H54 (cell line): ENCODE data around the gene HYLS1.

Experiments
- DNase-seq: peaks from one replicate; pipeline ENCODE4 v3.0.0; 2011; ENCODE audit warnings: low spot score, mixed read lengths; ENCODE audit not compliant: insufficient read length
- FAIRE-seq: peaks from 3 replicates; lab custom pipeline; 2011; peaks lifted over from hg19 to GRCh38; lab: Jason Lieb, UNC
- POLR2A ChIP-seq: IDR thresholded peaks from 2 replicates; pipeline ENCODE4 v1.6.1; 2011; ENCODE audit warnings: low read depth, mild to moderate bottlenecking, low read length

HYLS1 gene

GRCh38 chr11:125933030-125933813, 45.8 kb downstream of the HYLS1 start:
- DNase-seq (no peak), FAIRE-seq (no peak)
- TF ChIP-seq POLR2A = no peak

- DNase-seq = no peak
- FAIRE-seq = no peak
- TF ChIP-seq POLR2A = no peak
Measured at GRCh38 chr11:125934473-125934872, 47.0 kb downstream of the HYLS1 start.

GRCh38 chr11:125935056-125935455, 47.6 kb downstream of the HYLS1 start:
- no peak for TF ChIP-seq POLR2A
- DNase-seq (no peak), FAIRE-seq (no peak)

GRCh38 chr11:125935618-125936199, 48.2 kb downstream of the HYLS1 start:
- DNase-seq (no peak), FAIRE-seq (no peak)
- no peak for TF ChIP-seq POLR2A

GRCh38 chr11:125938418-125938817, 51.0 kb downstream of the HYLS1 start:
- TF ChIP-seq POLR2A = no peak
- no peak for DNase-seq
- no peak for FAIRE-seq

GRCh38 chr11:125939081-125939521, 51.6 kb downstream of the HYLS1 start:
- no peak for FAIRE-seq
- no peak for DNase-seq
- no peak for TF ChIP-seq POLR2A

GRCh38 chr11:125940145-125940544, 52.7 kb downstream of the HYLS1 start:
- DNase-seq = no peak
- no peak for FAIRE-seq
- TF ChIP-seq POLR2A = no peak

- FAIRE-seq = no peak
- DNase-seq = no peak
- TF ChIP-seq POLR2A = no peak
Measured at GRCh38 chr11:125941267-125941618, 53.8 kb downstream of the HYLS1 start.

- FAIRE-seq (no peak), DNase-seq (peak; percentile 19)
- TF ChIP-seq POLR2A = no peak
Measured at GRCh38 chr11:125941619-125942611, 54.4 kb downstream of the HYLS1 start.

- FAIRE-seq = no peak
- TF ChIP-seq POLR2A = no peak
Measured at GRCh38 chr11:125942771-125943428, 55.4 kb downstream of the HYLS1 start.

GRCh38 chr11:125943661-125944349, 56.3 kb downstream of the HYLS1 start:
- TF ChIP-seq POLR2A = no peak

More at GRCh38 chr11:125942771-125943428, 55.4 kb downstream of the HYLS1 start:
- no peak for DNase-seq

GRCh38 chr11:125944350-125945010, 57.0 kb downstream of the HYLS1 start:
- DNase-seq = no peak
- TF ChIP-seq POLR2A = no peak
- no peak for FAIRE-seq

More at GRCh38 chr11:125943661-125944349, 56.3 kb downstream of the HYLS1 start:
- no peak for FAIRE-seq
- no peak for DNase-seq
